ENCODE measurements around the gene PAQR3. TPM values are rescaled to one million over a fixed set of nuclear protein-coding genes. Genes with fewer than 3 reads are reported as not detected.
A peak's percentile ranks its signal among the peaks of the same experiment; 100 is the strongest.

Gene PAQR3
- total RNA-seq, 2 donors from 2014 or later = 6.9 to 31.0 TPM

DNA sequence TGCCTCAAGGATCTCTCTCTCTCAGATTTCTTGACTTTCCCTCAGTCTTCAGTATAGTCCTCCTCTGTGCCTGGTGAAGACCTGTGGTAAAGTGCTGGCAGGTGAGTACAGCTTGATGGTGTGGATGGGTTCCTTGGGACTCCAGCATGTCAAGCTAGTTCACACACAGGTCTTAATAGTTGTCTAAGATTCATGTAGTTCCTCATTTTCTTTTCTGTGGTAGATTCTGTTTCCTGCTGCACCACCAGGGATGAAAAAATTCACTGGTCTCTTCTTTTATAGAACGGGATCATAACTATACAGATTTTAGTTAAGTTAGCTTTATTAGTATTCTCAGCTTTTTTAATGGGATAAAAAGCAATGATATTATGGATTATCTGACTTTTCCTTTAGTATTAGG is 32.5 kb upstream of the PAQR3 start:
- no peaks in the 10 kb centered on the region for H3K27me3 ChIP-seq (replicated peaks; ENCODE audit: insufficient read depth)
- intact Hi-C loops (cut with DNase I) = loop anchor here (10.0 kb wide), 1 partner anchor 103 kb away; no protein-coding TSS in a partner anchor
- H3K36me3 ChIP-seq = no peaks in the 10 kb centered on the region
- TF ChIP-seq POLR2AphosphoS5 (IDR thresholded peaks at IDR 0.05) = no peak
- no peak for TF ChIP-seq POLR2A (IDR thresholded peaks at IDR 0.05)
- no peak for TF ChIP-seq CTCF (IDR thresholded peaks at IDR 0.05)
- H3K27ac ChIP-seq = peak overlapping the region; percentile 44 to 56
- H3K4me3 ChIP-seq = no peak overlapping the region
- DNase-seq (ENCODE audit: low spot score) = no peak
- no peaks in the 10 kb centered on the region for H3K4me1 ChIP-seq (replicated peaks)
- 83% methylated on average over 1 of the region's 1 CpG for WGBS
- H3K9me3 ChIP-seq = no peaks in the 10 kb centered on the region

- H3K27ac ChIP-seq = peak overlapping the region; percentile 54 to 56
- WGBS = 64% methylated on average over 1 of the region's 1 CpG
- intact Hi-C loops (cut with DNase I) = loop anchor here (10.0 kb wide), 1 partner anchor 103 kb away; no protein-coding TSS in a partner anchor
- TF ChIP-seq POLR2AphosphoS5 (IDR thresholded peaks at IDR 0.05) (peak; percentile 26), CTCF (IDR thresholded peaks at IDR 0.05) (no peak), POLR2A (IDR thresholded peaks at IDR 0.05) (no peak)
- no peaks in the 10 kb centered on the region for H3K9me3 ChIP-seq
- H3K4me1 ChIP-seq (replicated peaks) = no peaks in the 10 kb centered on the region
- no peaks in the 10 kb centered on the region for H3K27me3 ChIP-seq (replicated peaks; ENCODE audit: insufficient read depth)
- H3K36me3 ChIP-seq = no peaks in the 10 kb centered on the region
- H3K4me3 ChIP-seq = no peak overlapping the region
- DNase-seq (ENCODE audit: low spot score) = no peak
Observed at GRCh38 chr4:78971326-78971725, 32.1 kb upstream of the PAQR3 start.

- intact Hi-C loops (cut with DNase I) = no loop called here
- Histone ChIP-seq H3K4me1 (replicated peaks) (no peaks in the 10 kb centered on the region), H3K9me3 (no peaks in the 10 kb centered on the region), H3K27me3 (replicated peaks; ENCODE audit: insufficient read depth) (no peaks in the 10 kb centered on the region), H3K27ac (peak overlapping the region; percentile 40 to 57), H3K4me3 (no peak overlapping the region), H3K36me3 (no peaks in the 10 kb centered on the region)
- no peak for TF ChIP-seq CTCF (IDR thresholded peaks at IDR 0.05)
- peak; percentile 63 for TF ChIP-seq POLR2AphosphoS5 (IDR thresholded peaks at IDR 0.05)
- no peak for DNase-seq (ENCODE audit: low spot score)
- 43% methylated on average over 2 of the region's 2 CpGs for WGBS
Observed at GRCh38 chr4:78962597-78963115, 23.4 kb upstream of the PAQR3 start.

GRCh38 chr4:78960926-78961325 is 21.7 kb upstream of the PAQR3 start:
- Histone ChIP-seq H3K4me3 (no peak overlapping the region), H3K4me1 (replicated peaks) (no peaks in the 10 kb centered on the region), H3K27ac (no peak overlapping the region), H3K9me3 (no peaks in the 10 kb centered on the region), H3K36me3 (no peaks in the 10 kb centered on the region), H3K27me3 (replicated peaks; ENCODE audit: insufficient read depth) (no peaks in the 10 kb centered on the region)
- no peak for DNase-seq (ENCODE audit: low spot score)
- WGBS = 85% methylated on average over 3 of the region's 3 CpGs
- intact Hi-C loops (cut with DNase I) = no loop called here
- TF ChIP-seq POLR2A (IDR thresholded peaks at IDR 0.05) (no peak), POLR2AphosphoS5 (IDR thresholded peaks at IDR 0.05) (no peak), CTCF (IDR thresholded peaks at IDR 0.05) (no peak)

DNA sequence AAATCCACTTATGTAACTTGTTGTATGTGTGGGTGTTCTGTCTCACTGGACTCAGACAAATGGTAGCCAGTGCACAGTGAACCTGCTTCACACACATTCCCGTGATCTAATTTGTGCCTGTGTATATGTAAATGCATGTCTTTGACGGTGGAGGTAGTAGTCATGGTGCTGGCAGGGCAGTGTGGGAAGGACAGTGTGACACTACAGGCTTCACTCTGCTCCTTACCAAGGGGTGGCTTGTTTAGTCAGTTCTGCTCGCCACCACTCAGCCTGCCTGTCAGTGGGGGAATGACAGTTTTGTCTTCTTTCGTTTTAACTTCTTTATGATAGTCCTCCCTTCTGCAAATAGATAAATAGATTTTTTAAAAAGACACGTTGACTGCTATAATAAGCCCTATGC is 17.7 kb upstream of the PAQR3 start:
- intact Hi-C loops (cut with DNase I) = loop anchor here (10.0 kb wide), 3 partner anchors 88 to 1228 kb away; partner anchors contain the start of gene ANTXR2
- no peak overlapping the region for H3K27ac ChIP-seq
- DNase-seq (ENCODE audit: low spot score) = no peak
- peaks cover 7% of the 10 kb centered on the region for H3K4me1 ChIP-seq (replicated peaks)
- WGBS = 82% methylated on average over 5 of the region's 5 CpGs
- no peaks in the 10 kb centered on the region for H3K27me3 ChIP-seq (replicated peaks; ENCODE audit: insufficient read depth)
- H3K9me3 ChIP-seq = no peaks in the 10 kb centered on the region
- no peaks in the 10 kb centered on the region for H3K36me3 ChIP-seq
- no peak for TF ChIP-seq POLR2A (IDR thresholded peaks at IDR 0.05)
- TF ChIP-seq POLR2AphosphoS5 (IDR thresholded peaks at IDR 0.05) = no peak
- no peak for TF ChIP-seq CTCF (IDR thresholded peaks at IDR 0.05)
- H3K4me3 ChIP-seq = no peak overlapping the region

Data from prostate gland (tissue), 2 donors.